Measurements from ENCODE around the gene KHDC1.
"Not testable (repeated sequence)": the region's sequence is repeated elsewhere in the genome, so short reads cannot be mapped to it uniquely, and the experiment has no call there.

Gene KHDC1, protein sequence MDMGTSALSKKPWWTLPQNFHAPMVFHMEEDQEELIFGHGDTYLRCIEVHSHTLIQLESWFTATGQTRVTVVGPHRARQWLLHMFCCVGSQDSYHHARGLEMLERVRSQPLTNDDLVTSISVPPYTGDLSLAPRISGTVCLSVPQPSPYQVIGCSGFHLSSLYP

DNA sequence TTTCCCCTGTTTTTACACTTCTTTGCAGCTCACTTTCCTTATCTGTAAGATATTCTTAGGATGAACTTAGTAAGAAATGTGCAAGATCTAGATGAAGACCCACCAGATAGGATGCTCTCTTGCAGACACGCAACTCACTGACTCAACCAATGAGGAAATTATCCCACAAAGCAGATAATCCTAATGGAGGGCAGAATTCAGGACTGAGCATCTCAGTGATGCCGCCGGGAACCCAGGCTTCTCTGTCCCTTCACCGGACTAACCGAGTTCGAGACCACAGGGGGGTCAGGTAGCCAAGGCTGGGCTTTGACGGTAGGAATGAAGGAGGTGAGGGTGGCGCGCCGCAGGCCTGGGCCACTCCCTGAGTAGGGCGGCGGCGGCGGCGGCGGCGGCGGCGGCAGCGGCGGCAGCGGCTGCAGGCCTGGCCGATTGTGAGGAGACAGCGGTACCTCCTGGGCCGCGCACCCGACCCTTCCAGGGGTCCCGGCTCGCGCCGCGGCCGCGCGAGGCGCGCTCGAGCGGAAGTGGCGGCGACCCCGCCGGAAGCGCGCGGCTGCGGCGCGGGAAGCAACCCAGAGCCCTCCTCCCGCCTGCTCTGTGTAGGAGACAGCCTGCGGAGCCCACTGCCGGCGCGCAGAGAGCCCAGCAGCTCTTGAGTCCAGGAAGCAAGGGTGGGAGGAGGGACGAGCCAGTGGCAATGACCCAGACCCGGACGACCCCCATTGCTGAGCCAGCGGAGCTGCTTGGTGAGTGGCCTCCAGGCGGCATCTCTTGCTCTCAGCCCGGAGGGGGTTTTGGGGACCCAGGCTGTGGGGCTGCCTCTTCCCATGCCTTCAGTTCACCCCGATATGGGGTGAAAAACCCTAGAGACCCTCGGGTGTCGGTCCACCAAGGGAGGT is at the start of gene KHDC1:
Gene KHDC1, minus strand, starts transcription at position 526 of the 899 bp plus-strand sequence. CDS start 20,679 bp downstream, outside the sequence.
- peak; percentile 37 to 49 for DNase-seq (ENCODE audit: low read depth in 2 of 2)

GRCh38 chr6:73310503-73310845 is 47.5 kb upstream of the KHDC1 start:
- DNase-seq (ENCODE audit: low read depth in 2 of 2), result not testable (repeated sequence)

- DNase-seq (ENCODE audit: low read depth in 2 of 2), result peak; percentile 51 to 66
Observed at GRCh38 chr6:73309785-73310502, 46.9 kb upstream of the KHDC1 start.

DNA sequence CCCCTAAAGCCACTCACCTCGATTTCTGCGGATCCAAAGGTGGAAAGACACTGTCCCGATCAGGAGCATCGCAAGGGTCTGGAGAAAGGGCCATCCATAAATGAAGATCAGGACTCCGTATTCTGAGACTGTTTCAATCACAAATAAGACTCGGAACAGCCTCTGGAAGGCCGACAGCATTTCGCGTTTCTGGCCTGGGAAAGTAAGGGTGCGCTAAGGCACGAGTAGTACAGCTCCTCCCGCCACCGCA is 46.5 kb upstream of the KHDC1 start:
- no peak for DNase-seq (ENCODE audit: low read depth in 2 of 2)

- DNase-seq (ENCODE audit: low read depth in 2 of 2), result no peak
Observed at GRCh38 chr6:73308712-73309534, 45.9 kb upstream of the KHDC1 start.

GRCh38 chr6:73303773-73304172 is 40.8 kb upstream of the KHDC1 start:
- not testable (repeated sequence) for DNase-seq (ENCODE audit: low read depth in 2 of 2)

- no peak for DNase-seq (ENCODE audit: low read depth in 2 of 2)
Observed at GRCh38 chr6:73302339-73302738, 39.3 kb upstream of the KHDC1 start.

DNA sequence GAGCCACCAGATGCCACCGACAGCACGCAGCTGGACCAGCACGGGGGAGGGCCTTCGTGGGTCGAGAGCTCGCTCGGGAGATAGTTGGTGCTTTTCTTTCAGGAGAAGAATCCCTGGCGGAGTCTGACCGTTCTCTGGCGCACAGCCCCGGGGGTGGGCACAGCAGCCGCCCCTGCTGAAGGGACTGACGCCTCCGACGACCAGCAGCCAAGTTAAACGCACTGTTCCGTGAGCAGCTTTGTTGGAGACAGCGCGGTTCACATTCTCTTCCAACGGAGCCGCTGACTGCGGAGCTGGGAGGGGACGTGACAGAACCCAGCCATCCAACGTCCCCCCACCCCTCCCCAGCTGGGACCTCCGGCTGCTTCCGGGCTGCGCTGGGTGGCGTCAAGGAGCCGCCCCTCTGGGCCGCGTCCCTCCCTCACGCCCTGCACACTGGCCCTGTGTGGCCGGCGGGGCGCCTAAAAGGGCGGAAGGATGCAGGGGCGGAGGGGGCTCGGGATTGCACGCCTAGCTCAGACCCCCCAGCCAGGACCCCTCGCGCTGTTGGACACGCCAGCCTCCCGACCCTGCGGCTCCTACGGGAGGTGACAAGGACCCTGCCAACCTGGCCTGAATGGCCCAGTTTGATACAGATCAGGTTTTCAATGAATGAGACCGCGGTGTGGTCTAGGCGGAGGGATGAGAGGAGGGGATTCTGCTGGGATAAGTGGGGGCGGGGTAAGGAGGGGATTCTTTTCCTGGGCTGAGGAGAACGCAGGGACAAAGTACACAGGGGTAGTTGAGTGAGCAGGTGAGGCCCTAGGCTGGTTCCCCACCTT is 36.4 kb upstream of the KHDC1 start:
- no peak for DNase-seq (ENCODE audit: low read depth in 2 of 2)

- no peak for DNase-seq (ENCODE audit: low read depth in 2 of 2)
Observed at GRCh38 chr6:73293331-73293730, 30.3 kb upstream of the KHDC1 start.

GRCh38 chr6:73290435-73290834 is 27.4 kb upstream of the KHDC1 start:
- DNase-seq (ENCODE audit: low read depth in 2 of 2), result no peak

DNA sequence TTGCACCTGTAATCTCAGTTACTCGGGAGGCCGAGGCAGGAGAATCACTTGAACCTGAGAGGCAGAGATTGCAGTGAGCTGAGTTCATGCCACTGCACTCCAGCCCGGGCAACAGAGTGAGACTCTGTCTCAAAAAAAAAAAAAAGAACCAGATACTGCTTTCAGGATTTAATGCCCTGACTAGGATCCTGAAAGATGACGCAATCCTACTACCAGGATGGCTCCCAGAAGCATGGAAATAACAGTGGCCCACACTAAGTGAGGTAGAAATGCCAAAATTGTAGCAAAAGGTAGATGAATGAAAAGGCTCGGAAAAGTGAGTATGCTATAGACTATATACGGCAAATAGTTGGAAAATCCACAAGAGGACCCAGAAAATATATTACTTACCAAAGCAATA is 23.8 kb upstream of the KHDC1 start:
- no peak for DNase-seq (ENCODE audit: low read depth in 2 of 2)

DNA sequence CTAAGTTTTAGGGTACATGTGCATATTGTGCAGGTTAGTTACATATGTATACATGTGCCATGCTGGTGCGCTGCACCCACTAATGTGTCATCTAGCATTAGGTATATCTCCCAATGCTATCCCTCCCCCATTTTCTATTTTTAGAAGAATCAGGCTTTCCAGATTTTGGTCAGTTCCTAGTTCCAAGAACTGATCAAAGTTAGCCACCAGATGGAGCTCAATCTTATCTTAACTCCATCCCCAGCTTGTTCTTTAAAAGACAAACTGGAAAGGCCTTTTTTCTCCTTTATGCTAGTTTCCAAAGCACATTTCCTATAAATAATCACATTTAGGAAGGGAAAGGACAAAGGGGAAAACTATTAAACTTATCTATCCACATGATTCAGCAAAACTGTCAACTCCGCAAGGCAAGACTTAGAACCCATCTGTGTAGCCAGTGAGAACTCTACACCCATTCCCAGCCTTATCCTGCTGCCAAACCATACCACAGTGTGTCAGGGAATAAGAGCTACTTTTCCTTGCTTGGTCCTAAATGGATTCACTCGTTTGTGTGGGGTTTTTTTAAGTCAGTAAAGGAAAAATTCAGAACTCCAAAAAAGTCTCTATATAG is 22.8 kb upstream of the KHDC1 start:
- no peak for DNase-seq (ENCODE audit: low read depth in 2 of 2)

DNA sequence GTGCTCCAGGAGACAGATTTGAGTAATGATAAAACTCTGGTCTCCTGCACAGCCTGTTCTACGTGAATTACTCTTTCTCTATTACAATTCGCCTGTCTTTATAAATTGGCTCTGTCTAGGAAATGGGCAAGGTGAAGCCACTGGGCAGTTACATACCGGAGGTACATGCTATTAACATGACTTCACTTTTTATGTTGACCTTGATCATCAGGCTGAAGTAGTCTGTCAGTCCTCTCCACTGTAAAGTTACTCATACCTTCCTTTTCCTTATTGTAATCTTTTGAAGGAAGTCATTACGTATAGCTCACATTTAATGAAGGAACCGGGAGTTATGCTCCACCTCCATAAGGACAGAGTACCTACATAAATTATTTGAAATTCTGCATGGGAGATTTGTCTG is 19.9 kb upstream of the KHDC1 start:
- DNase-seq (ENCODE audit: low read depth in 2 of 2), result no peak

GRCh38 chr6:73281684-73282083 is 18.7 kb upstream of the KHDC1 start:
- DNase-seq (ENCODE audit: low read depth in 2 of 2), result not testable (repeated sequence)

- DNase-seq (ENCODE audit: low read depth in 2 of 2), result not testable (repeated sequence)
Observed at GRCh38 chr6:73269296-73269695, 6.3 kb upstream of the KHDC1 start.

DNA sequence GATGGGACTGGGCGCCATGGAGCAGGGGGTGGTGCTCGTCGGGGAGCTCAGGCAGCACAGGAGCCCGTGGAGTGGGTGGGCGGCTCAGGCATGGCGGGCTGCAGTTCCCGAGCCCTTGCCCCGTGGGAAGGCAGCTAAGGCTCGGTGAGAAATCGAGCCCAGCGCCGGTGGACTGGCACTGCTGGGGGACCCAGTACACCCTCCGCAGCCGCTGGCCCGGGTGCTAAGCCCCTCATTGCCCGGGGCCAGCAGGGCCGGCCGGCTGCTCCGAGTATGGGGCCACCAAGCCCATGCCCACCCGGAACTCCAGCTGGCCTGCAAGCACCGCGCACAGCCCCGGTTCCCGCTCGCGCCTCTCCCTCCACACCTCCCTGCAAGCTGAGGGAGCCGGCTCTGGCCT is 5.9 kb upstream of the KHDC1 start:
- not testable (repeated sequence) for DNase-seq (ENCODE audit: low read depth in 2 of 2)

DNA sequence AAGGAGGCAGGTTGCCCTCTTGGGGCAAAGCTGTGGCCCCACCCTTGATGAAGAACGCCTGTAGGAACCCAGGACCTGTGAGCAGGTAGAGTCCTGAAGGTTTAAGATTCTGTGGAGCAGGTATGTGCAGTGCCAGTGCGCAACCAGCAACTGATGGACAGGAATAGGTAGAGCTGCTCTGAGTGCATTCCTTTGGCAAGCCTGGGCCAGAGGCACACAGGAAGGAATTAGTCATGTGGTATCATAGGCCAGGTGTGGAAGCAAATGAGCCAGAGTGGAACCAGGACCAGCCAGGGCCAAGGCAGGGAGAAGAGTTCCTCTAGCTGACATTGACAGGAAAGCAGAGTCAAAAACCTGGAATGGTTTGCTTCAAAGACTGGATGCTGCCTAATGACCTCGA is 1.4 kb upstream of the KHDC1 start:
- no peak for DNase-seq (ENCODE audit: low read depth in 2 of 2)

DNA sequence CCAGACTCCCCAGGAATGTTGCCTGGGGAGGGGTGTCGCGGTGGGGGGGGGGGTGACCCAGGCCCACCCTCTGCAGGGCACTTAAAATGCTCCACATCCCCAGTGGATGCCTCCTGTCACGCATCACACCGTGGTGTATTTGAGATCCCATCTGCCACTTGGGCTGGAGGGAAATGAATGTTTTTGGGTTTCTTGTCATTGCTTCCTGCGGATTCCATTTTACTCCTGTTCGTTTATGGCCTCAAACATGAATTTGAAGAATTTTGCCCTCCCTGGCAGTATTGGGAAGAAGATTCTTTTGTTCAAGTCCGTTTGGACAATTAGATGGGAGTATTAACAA is 544 bp upstream of the KHDC1 start:
- no peak for DNase-seq (ENCODE audit: low read depth in 2 of 2)

- no peak for DNase-seq (ENCODE audit: low read depth in 2 of 2)
Observed at GRCh38 chr6:73258721-73259120, 4.3 kb downstream of the KHDC1 start.

DNA sequence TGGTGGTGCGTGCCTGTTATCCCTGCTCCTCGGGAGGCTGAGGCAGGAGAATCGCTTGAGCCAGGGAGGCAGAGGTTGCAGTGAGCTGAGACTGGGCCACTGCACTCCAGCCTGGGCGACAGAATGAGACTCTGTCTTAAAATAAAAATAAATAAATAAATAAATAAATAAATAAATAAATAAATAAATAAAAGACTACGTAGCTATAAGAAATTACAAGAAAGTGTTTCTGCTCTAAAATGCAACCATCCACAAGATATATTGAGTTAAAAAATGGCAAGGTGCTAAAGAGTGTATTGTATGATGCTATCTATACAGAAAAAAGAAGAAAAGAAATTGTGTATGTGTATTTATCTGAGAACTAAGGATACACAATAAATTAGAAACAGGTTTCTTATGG is 8.7 kb downstream of the KHDC1 start:
- not testable (repeated sequence) for DNase-seq (ENCODE audit: low read depth in 2 of 2)

GRCh38 chr6:73252703-73253102 is 10.3 kb downstream of the KHDC1 start:
- no peak for DNase-seq (ENCODE audit: low read depth in 2 of 2)

All from stimulated activated CD4-positive, alpha-beta T cell treated with anti-CD3 and anti-CD28 coated beads, Interleukin-4, amount 100 ng/mL, for 48 hours (primary cell).